Heart left ventricle (tissue), 13 donors: ENCODE data around the gene FOXRED2.

Experiments
- POLR2A ChIP-seq, 2 donors: fragments of 450-650 bp; IDR thresholded peaks; one replicate each; pipeline ENCODE4 v1.6.1; 2017; ENCODE audit warnings: antibody characterized with exemption in 2 of 2, mild to moderate bottlenecking in 2 of 2, moderate library complexity in 2 of 2
- TF ChIP-seq, protein P1 (sequence below), 12 donors: fragments of 200-600 bp; sonication (generic) in 4 of 12; IDR thresholded peaks; one replicate each; pipeline versions ENCODE4 v1.5.0 to v1.8.0; 2018 to 2022; ENCODE audit warnings: antibody characterized with exemption in 12 of 12, mild to moderate bottlenecking in 5 of 12
- donor health status: ischemic (EF 13 %, LVEDD 7.1; RV severe dilation, severe dysfunction).
- donor health status: DM: no; HTN: yes; CAD: no.
- donor health status: DM: no; HTN: no; CAD: no.
- donor health status: ischemic (EF 25% LVEDD 6.9; RV normal size, moderate dysfunction).
- donor health status: ischemic (EF 25% LVEDD 5.7; RV mildly dilated, moderate dysfunction).
- donor health status: ischemic (EF 35%, LVEDD 5.7; RV mildly dilated, moderate dysfunction).
- donor health status: nonischemic (EF 11% LVEDD 7.7; RV severe dilation, severe dysfunction).
- donor health status: DM: yes; HTN: yes; CAD: no.
- donor health status: PGD.
- donor health status: ischemic (EF 29% LVEDD 5.4; RV normal size, mild dysfunction).
- donor health status: nonischemic (EF 23%, LVEDD 6.1; RV moderate dilation, normal function).

DNA sequence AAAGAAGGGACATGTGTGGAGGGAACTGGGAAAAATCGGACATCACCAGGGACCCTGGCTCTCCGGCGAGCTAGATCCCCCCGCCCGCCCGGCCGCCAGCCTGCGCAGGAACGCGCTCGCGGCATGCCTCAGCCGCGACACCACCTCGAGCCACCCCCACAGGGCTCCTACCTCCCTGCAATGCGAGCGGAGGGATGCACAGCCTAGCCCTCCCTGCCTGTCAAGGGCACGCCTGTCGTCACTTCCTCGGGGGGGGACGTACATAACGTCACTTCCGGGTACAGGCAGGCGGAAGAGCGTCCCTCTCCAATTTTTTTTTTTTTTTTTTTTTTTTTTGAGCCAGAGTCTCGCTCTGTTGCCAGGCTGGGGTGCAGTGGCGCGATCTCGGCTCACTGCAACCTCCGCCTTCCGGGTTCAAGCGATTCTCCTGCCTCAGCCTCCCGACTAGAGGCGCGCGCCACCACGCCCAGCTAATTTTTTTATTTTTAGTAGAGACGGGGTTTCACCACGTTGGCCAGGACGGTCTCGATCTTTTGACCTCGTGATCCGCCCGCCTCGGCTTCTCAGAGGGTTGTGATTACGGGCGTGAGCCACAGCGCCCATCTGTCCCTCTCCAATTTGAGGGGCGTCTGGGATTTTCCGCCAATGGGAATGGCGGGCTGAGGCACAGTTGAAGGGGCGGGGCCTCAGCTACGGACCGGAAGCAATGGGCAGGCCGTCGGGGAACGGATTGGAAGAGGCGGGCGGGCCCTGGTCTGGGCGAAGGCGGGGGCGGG is 25.3 kb downstream of the FOXRED2 start, which contains the start of gene TXN2:
- TF ChIP-seq, protein P1, sequence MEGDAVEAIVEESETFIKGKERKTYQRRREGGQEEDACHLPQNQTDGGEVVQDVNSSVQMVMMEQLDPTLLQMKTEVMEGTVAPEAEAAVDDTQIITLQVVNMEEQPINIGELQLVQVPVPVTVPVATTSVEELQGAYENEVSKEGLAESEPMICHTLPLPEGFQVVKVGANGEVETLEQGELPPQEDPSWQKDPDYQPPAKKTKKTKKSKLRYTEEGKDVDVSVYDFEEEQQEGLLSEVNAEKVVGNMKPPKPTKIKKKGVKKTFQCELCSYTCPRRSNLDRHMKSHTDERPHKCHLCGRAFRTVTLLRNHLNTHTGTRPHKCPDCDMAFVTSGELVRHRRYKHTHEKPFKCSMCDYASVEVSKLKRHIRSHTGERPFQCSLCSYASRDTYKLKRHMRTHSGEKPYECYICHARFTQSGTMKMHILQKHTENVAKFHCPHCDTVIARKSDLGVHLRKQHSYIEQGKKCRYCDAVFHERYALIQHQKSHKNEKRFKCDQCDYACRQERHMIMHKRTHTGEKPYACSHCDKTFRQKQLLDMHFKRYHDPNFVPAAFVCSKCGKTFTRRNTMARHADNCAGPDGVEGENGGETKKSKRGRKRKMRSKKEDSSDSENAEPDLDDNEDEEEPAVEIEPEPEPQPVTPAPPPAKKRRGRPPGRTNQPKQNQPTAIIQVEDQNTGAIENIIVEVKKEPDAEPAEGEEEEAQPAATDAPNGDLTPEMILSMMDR (IDR thresholded peaks at IDR 0.05) = no peak
- peak in 1 of 2 donors; percentile 69 for TF ChIP-seq POLR2A (IDR thresholded peaks at IDR 0.05)
